PC-3 (cell line): Measurements from ENCODE around the gene COL6A2. TPM values are rescaled to one million over a fixed set of nuclear protein-coding genes. Genes with fewer than 3 reads are reported as not detected.

Source experiments
- ATAC-seq: fragments of 200-7000 bp; cut with Tn5 transposase; 2 replicates; pipeline ENCODE4 v1.9.1; 2020; ENCODE audit warnings: mild to moderate bottlenecking, moderate library complexity
- BruUV-seq: library from RNA; stranded (reverse); fragments of 400-500 nt; replicated peaks from 2 replicates; lab custom pipeline; 2021; lab: Mats Ljungman, UMichigan
- CTCF ChIA-PET: fragments of 300-600 bp; sonication (Branson Sonifier 250); formaldehyde crosslinking; loops from one replicate; lab custom pipeline; 2022; ENCODE audit warnings: antibody characterized with exemption; lab: Charles Lee
- POLR2A ChIA-PET: fragments of 300-600 bp; sonication (Branson Sonifier 250); formaldehyde crosslinking; loops from one replicate; lab custom pipeline; 2022; ENCODE audit warnings: antibody characterized with exemption; ENCODE audit not compliant: unreplicated experiment; lab: Charles Lee
- DNase-seq: peaks from one replicate; pipeline ENCODE4 v3.0.0-alpha.2; 2015
- H2AFZ ChIP-seq: fragments of 300-600 bp; sonication (generic); 2 replicates; pipeline ENCODE4 v1.6.0; 2016; ENCODE audit warnings: antibody characterized with exemption, low read length
- H3F3A ChIP-seq: fragments of 300-600 bp; sonication (generic); one replicate; pipeline ENCODE4 v1.6.0; 2017; ENCODE audit warnings: antibody characterized with exemption, low read length, control low read depth, mild to moderate bottlenecking; ENCODE audit not compliant: unreplicated experiment
- H3K27ac ChIP-seq: fragments of 300-600 bp; sonication (generic); 2 replicates; pipeline ENCODE4 v1.5.1; 2016; ENCODE audit warnings: mild to moderate bottlenecking, low read length
- H3K27me3 ChIP-seq: fragments of 300-600 bp; sonication (generic); 2 replicates; pipeline ENCODE4 v1.6.1; 2016; ENCODE audit warnings: low read length, mixed read lengths
- H3K36me3 ChIP-seq: fragments of 300-600 bp; sonication (generic); 2 replicates; pipeline ENCODE4 v1.6.1; 2016; ENCODE audit warnings: low read depth, mixed run types, low read length, mixed read lengths
- H3K4me1 ChIP-seq: fragments of 300-600 bp; sonication (generic); 2 replicates; pipeline ENCODE4 v1.5.1; 2016; ENCODE audit warnings: low read length; ENCODE audit not compliant: insufficient read depth
- H3K4me2 ChIP-seq: fragments of 300-600 bp; sonication (generic); 2 replicates; pipeline ENCODE4 v1.6.0; 2016; ENCODE audit warnings: low read length
- H3K4me3 ChIP-seq: fragments of 300-600 bp; sonication (generic); 2 replicates; pipeline ENCODE4 v1.5.1; 2016; ENCODE audit warnings: mild to moderate bottlenecking, low read length, mixed read lengths
- H3K79me2 ChIP-seq: fragments of 300-600 bp; sonication (generic); 2 replicates; pipeline ENCODE4 v1.6.1; 2017; ENCODE audit warnings: low read length, mixed read lengths
- H3K9ac ChIP-seq: fragments of 300-600 bp; sonication (generic); 2 replicates; pipeline ENCODE4 v1.6.0; 2016; ENCODE audit warnings: mild to moderate bottlenecking, low read length
- H3K9me2 ChIP-seq: fragments of 300-600 bp; sonication (generic); replicated peaks from 2 replicates; pipeline ENCODE4 v1.6.1; 2016; ENCODE audit warnings: mixed run types, low read length, mixed read lengths
- H3K9me3 ChIP-seq: fragments of 300-600 bp; sonication (generic); 2 replicates; pipeline ENCODE4 v1.6.1; 2016; ENCODE audit warnings: low read length, mixed read lengths
- H4K20me1 ChIP-seq: fragments of 300-600 bp; sonication (generic); 2 replicates; pipeline ENCODE4 v1.6.1; 2016; ENCODE audit warnings: low read length, mixed read lengths
- EZH2 ChIP-seq: fragments of 300-600 bp; sonication (generic); IDR thresholded peaks from one replicate; pipeline ENCODE4 v1.6.1; 2017; ENCODE audit warnings: antibody characterized with exemption, mild to moderate bottlenecking, low read length; ENCODE audit not compliant: unreplicated experiment
- EZH2phosphoT487 ChIP-seq: fragments of 300-600 bp; sonication (generic); IDR thresholded peaks from 2 replicates; pipeline ENCODE4 v1.6.1; 2018; ENCODE audit warnings: mild to moderate bottlenecking, antibody characterized with exemption, low read length, borderline replicate concordance
- intact Hi-C: fragments of 100-400 bp; cut with micrococcal nuclease; formaldehyde crosslinking; loops from 2 replicates; pipeline ENCODE4 v1.9.0; 2023
- total RNA-seq: library from RNA; depleted of rRNA; stranded (reverse); fragments of >200 nt; gene quantifications from 2 replicates; pipeline ENCODE4 v1.2.3, GENCODE V29; 2014
- TF ChIP-seq, protein P1 (sequence below): fragments of 300-600 bp; sonication (generic); conservative IDR thresholded peaks from 2 replicates; pipeline ENCODE4 v1.5.1; 2017; ENCODE audit warnings: antibody characterized with exemption, low read depth, mild to moderate bottlenecking, low read length

COL6A2 gene
- total RNA-seq, 1 experiment from 2014 or later = 521 TPM

DNA sequence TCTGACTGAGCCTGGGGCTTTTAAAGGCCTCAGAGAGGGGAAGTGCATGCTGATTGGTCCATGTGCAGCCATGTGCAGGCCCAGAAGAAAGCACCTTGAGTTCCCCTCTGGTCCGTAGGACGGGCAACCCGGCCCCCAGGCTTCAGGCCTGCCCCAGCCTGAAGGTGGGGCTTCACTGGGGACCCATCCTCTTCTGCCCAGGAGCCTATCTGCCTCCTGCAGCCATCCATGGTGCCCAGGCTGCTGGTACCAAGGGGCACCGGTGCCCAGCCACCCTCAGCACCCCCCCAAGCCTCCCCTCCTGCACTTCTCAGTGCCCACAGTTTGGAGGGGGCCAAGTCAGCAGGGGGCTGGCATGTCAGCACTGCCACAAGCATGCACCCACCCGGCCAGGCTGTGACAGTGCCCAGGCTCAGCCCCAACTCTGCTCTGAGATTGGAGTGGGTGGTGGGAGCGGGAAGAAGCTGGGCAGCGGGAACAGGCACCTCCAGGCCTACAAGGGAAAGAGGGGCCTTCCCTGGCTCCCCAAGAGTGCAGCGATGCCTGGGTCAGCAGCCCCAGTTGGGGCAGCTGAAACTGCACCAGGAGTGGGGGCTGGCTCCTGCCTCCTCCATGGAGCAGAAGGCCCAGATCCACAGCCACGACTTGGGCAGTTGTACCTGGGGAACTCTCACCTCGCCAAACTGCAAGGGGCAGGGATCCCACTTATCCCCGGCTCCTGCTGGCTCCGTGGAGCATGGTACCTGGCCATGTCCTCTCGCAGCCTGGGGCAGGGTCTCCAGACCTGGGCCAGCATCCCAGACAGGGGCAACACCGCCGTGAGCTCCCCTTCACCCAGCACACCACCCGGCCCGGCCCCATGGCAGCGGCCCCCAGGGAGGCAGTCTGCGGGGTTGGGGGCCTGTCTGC lies 11.7 kb downstream of the COL6A2 start:
- Histone ChIP-seq H3K9me2 (no peaks in the 10 kb centered on the region), H3K4me1 (no peaks in the 10 kb centered on the region), H3K36me3 (peaks cover 42% of the 10 kb centered on the region), H3K9ac (no peak overlapping the region), H3K4me2 (no peak overlapping the region), H3K4me3 (no peak overlapping the region), H3K27me3 (no peaks in the 10 kb centered on the region), H3K27ac (no peak overlapping the region), H3K79me2 (peaks cover 67% of the 10 kb centered on the region), H3F3A (no peaks in the 10 kb centered on the region), H3K9me3 (no peaks in the 10 kb centered on the region), H4K20me1 (peaks cover 9% of the 10 kb centered on the region; the same call in 1 of the 2 replicates), H2AFZ (no peak overlapping the region)
- no peak for DNase-seq
- ChIA-PET CTCF (no interaction called here), POLR2A (no interaction called here)
- 0 out of 2 replicates have a peak, but pooled peaks have one; percentile 39 for ATAC-seq
- no TSS peak for BruUV-seq
- intact Hi-C loops = no loop called here
- TF ChIP-seq EZH2 (no peak), EZH2phosphoT487 (no peak)
- TF ChIP-seq, protein P1, sequence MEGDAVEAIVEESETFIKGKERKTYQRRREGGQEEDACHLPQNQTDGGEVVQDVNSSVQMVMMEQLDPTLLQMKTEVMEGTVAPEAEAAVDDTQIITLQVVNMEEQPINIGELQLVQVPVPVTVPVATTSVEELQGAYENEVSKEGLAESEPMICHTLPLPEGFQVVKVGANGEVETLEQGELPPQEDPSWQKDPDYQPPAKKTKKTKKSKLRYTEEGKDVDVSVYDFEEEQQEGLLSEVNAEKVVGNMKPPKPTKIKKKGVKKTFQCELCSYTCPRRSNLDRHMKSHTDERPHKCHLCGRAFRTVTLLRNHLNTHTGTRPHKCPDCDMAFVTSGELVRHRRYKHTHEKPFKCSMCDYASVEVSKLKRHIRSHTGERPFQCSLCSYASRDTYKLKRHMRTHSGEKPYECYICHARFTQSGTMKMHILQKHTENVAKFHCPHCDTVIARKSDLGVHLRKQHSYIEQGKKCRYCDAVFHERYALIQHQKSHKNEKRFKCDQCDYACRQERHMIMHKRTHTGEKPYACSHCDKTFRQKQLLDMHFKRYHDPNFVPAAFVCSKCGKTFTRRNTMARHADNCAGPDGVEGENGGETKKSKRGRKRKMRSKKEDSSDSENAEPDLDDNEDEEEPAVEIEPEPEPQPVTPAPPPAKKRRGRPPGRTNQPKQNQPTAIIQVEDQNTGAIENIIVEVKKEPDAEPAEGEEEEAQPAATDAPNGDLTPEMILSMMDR = no peak

DNA sequence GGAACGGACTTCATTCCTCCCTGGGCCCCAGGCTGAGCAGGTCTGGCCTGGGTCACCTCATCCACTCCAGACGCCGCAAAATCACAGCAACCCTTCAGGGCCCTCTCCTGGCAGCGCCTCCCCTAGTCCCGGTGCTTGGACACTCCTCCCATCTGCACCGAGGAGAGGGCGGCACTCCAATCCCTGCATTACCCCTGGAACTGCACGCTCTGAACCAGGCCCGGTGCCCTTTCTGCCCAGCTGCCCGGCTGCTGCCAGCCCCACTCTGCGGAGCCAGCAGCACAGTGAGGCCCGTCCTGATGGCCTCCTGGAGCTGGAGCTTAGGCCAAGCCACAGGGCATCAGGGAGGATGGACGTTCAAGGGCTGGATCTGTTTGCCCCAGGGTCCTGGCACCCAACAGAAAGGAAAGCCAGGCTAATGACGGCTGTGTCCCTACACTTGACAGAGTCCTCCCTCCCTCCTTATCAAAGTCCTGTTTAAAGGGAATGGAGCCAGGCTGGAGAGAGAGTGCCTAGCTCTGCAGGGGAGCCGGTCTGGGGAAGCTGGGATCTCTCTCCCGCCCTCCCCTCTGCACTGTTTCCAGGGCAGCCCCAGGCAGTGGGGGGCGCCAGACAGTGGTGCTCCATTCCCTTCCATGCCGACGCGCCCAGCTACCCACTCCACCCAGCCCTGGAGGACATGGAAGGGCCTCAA lies 12.7 kb downstream of the COL6A2 start:
- no peaks in the 10 kb centered on the region for H3K9me3 ChIP-seq
- intact Hi-C loops = no loop called here
- no peak overlapping the region for H3K4me3 ChIP-seq
- peaks cover 56% of the 10 kb centered on the region for H3K79me2 ChIP-seq
- ChIA-PET CTCF (no interaction called here), POLR2A (no interaction called here)
- no peak overlapping the region for H2AFZ ChIP-seq
- H3F3A ChIP-seq = no peaks in the 10 kb centered on the region
- TF ChIP-seq EZH2 = no peak
- TF ChIP-seq, protein P1 = peak; percentile 27; the same call in 1 of the 2 replicates
- H4K20me1 ChIP-seq = 0 out of 2 replicates have a peak, but pooled peaks cover 5% of the 10 kb centered on the region
- peaks cover 45% of the 10 kb centered on the region for H3K36me3 ChIP-seq
- no peaks in the 10 kb centered on the region for H3K4me1 ChIP-seq
- H3K4me2 ChIP-seq = no peak overlapping the region
- H3K9ac ChIP-seq = no peak overlapping the region
- H3K27ac ChIP-seq = no peak overlapping the region
- DNase-seq (no peak), ATAC-seq (no peak; the same call in none of the 2 replicates)
- H3K27me3 ChIP-seq = no peaks in the 10 kb centered on the region
- BruUV-seq = no TSS peak
- H3K9me2 ChIP-seq = no peaks in the 10 kb centered on the region
